ENCODE data around the gene TFF3.

TFF3 gene

DNA sequence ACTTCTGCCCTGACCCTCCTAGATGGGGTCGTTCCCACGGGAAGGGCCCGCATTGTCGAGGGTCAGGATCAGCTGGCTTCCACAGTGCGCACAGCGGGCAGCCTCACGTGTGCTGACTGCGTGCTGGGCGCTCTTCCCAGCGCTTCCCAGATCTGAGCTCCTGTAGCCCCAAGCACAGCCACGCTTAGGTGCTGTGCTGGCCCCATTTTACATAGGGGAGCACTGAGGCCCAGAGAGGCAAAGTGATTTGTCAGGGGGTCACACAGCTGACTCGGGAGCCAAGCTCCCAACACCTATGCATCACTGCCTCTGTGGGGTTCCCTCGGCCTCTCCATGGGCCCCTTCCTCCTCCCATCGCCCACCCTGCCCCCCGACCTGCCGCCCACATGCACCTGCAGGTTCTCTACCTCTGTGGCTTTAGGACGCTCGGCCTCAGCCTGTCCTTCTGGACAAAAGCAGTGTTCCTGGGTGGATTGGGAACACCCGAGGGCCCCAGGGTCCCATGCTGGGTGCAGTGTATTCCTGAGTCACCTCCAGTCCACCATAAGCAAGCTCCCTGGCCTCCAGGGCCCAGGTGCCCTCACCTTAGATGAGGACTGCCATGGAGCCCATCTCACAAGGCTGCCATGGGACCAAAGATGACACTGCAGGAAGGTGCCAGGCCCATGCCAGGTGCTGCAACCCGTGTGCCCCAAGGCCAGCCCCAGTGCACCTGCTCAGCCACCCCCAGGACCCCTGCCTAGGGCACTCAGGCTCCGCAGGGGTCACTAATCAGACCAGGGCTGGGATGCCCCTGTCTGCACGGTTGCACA, 23.3 kb downstream of the TFF3 start:
- in situ Hi-C loops (cut with MboI; ENCODE audit: low sequenced_read_pairs) = no loop called here

DNA sequence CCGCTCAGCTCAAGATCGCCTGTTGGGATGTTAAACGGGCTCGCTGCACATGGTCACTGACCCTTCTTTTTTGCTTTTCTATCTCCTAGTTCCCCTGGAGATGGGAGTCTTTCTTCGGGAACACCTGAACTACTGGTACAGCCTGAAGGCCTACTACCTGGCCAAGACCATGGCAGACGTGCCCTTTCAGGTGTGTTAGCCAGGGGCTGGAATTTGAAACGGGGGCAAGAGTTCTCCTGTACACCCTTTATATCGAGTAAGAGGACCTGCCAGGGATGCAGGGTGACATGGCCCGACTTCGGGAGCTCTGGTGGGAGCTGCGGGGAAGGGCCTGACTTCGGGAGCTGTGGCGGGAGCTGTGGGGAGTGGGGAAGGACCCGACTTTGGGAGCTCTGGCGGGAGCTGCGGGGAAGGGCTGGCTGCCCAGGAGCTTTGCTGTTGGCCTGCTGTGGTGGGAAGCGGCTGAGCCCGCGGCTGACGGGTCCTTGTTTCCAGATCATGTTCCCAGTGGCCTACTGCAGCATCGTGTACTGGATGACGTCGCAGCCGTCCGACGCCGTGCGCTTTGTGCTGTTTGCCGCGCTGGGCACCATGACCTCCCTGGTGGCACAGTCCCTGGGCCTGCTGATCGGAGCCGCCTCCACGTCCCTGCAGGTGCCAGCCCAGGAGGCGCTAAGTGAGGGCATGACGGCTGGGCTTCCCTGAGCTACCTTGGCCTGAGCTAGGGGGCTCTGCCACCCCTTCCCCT, 24.0 kb downstream of the TFF3 start:
- in situ Hi-C loops (cut with MboI; ENCODE audit: low sequenced_read_pairs) = no loop called here

DNA sequence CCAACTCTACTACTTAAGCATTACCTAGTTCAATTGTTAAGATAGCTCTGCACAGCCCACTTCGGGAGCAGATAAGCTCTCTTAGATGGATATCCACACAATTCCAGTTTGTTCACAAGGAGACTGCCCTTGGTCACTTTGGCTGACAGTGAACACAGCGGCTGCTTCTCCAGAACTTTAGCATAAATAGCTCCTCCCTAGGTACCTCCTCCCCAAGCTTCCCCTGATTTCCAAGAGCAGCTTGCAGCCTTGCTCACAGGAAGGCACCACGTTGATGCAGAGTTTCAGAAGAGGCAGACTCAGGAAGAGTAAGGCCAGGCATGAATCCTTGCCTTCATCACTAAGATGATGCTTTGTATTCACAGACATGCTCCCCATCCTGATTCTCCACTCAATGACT, 24.7 kb downstream of the TFF3 start:
- in situ Hi-C loops (cut with MboI; ENCODE audit: low sequenced_read_pairs) = no loop called here

DNA sequence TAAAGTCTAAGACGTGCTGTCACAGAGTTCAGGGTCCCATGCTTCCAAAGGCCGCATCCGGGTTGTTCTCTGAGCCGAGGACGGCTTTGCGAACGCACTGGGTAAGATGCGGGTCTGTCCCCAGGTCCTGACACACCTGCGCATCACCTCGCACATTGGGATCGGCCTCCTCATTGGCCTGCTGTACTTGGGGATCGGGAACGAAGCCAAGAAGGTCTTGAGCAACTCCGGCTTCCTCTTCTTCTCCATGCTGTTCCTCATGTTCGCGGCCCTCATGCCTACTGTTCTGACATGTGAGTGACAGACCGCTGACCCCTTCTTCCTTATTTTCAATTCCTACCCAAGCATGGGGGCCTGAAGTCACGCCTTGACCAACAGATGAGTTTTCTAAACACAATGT, 25.3 kb downstream of the TFF3 start:
- in situ Hi-C loops (cut with MboI; ENCODE audit: low sequenced_read_pairs) = no loop called here

DNA sequence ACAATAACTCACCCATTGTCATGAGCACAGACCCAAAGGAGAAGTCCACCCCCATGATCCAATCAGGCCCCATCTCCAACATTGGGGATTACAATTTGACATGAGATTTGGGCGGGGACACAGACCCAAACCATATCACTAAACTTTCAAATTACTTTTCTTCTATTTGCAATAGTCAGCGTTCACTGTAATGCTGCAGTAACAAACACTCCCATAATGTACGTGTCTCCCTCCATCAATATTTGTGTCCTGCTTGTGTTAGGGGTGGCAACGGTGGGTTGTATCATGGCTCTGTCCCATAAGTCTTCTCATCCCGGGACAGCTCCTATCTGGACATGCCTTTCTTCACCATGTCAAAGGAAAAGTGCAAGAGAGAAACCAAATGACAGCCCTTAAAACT, 26.2 kb downstream of the TFF3 start:
- in situ Hi-C loops (cut with MboI; ENCODE audit: low sequenced_read_pairs) = no loop called here

DNA sequence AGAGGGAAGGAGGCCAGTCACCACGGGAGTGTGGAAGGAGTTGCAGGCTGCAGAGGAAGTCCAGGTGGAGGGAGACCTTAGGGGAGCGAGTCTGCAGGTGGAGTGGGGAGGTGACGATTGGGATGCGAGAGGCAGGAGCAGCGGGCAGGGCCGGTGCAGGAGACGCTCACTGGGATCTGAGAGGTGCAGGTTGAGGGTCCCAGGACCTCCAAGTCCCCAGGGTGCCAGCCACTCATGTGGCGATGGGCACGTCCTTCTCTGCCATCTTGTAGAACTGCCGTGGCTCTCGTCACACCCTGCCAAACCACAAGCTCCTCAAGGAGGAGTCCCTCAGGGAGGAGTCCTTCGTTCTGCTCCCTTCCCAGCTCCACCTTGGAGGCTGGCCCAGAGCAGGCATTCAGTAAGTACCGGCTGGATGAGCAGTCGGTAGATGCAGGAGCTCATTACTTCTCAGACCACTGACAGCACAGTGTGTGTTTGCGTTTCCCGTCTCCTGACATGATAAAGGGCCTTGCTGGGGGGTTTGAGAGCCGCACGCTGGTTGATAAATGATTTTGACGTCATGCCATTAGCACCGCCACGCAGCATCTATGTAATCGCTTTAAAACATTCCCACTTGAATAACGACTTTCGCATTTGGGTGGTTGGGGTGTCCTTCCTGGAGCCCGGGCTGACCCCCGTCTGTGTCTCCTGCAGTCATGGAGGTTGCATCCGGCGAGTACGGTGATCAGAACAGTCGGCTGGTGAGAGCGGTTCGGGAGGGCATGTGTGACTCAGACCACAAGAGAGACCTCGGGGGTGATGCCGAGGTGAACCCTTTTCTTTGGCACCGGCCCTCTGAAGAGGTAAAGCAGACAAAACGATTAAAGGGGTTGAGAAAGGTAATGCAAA, 27.8 kb downstream of the TFF3 start:
- in situ Hi-C loops (cut with MboI; ENCODE audit: low sequenced_read_pairs) = no loop called here

DNA sequence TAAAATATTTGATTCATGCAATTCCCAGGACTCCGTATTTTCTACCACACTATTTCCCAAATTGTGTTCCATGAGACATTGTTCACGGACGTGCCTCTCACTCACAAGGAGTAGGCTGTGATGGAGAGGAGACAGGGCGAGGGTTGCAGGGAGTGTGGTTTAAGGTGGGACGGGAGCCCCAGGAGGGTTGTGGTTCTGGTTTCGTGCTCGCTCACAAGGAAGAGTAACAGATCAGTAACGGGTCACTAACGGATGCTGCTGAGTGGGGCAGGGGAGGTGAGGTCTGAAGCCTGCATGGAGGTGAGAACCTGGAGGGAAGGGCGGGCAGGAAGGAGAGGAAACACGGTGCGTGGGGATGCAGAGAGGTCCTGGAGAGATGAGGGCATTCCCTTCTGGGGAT, 28.8 kb downstream of the TFF3 start:
- in situ Hi-C loops (cut with MboI; ENCODE audit: low sequenced_read_pairs) = no loop called here

DNA sequence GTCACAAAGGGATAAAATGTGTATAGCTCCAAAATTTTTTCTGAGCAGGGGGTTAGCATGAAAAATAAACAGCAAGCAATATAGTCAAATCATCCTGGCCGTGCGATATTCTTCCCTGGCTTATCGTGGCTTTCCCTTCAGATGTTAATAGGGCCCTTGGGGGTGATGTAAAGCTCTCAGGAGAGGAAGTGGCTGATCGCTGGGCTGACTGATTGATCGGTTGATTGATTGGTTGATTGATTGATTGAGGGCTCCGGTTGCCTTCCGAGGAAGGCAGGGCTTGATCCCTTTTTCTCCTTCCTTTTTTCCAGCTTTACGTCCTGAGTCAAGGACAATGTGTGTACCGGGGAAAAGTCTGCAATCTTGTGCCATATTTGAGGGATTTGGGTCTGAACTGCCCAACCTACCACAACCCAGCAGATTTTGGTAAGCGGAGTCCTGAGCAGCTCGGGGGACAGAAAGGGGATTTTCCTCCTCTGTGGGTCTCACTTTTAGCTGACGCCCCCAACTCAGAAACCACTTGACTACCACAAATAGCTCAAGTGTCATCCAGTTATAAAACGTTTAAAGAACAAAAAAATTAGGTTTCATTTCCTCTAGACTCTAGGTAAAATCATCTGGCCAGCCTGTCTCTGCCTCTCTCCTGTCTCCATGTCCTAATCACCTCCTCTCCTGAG, 29.5 kb downstream of the TFF3 start:
- in situ Hi-C loops (cut with MboI; ENCODE audit: low sequenced_read_pairs) = no loop called here

DNA sequence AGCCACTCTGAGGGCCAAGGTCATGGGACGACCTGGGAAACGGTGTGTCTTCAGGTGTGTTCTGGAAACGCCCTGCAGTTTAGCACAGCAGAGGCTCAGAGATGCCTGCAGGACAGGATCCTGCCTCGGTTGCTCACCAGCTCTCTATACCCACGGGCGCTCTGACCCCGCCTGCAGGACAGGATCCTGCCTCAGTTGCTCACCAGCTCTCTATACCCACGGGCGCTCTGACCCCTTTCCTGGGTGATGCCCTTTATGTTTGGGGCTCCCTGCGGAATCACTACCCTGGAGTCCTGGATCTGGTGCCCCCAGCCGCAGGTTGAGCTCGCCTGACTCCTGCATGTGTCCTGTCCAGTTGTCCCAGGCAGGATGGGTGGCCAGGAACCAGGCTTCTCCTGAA, 32.5 kb downstream of the TFF3 start:
- in situ Hi-C loops (cut with MboI; ENCODE audit: low sequenced_read_pairs) = no loop called here

DNA sequence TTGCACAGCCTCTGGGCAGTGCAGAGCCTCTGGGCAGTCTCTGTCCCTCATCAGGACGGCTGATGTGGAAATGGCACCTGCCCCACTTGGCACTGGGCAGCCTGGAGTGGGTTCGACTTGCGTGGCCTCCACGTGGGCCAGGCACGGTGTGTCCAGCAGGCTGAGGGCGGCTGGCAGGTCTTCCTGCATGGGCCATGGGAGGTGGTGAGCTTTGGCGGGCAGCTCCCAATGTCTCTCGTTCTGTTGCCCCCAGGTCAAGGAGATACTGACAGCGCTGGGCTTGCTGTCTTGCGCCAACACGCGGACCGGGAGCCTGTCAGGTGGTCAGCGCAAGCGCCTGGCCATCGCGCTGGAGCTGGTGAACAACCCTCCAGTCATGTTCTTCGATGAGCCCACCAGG, 33.2 kb downstream of the TFF3 start:
- in situ Hi-C loops (cut with MboI; ENCODE audit: low sequenced_read_pairs) = no loop called here

DNA sequence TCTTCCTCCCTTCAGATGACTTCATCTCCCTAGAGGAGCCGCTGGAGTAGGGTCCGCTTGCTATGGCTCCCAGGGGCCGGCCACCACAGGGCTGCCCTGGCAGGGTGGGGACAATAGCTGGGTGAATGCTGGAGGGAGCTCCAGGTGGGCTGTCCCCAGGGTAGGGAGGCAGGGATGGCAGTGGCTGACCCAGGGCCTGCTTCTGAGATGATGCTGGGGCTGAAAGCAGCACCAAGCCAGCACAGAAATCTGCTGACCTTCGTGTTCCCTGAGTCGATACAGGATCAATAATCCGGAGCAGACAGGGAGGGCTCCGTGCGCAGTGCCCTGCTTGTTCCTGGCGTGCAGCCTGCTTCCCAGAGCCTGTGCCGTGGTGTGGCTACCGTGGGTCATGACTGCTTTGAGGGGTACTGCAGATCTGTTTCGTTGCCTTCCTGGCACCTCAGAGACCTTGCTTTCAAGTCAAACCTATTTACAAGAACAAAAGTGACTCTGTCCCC, 34.0 kb downstream of the TFF3 start:
- in situ Hi-C loops (cut with MboI; ENCODE audit: low sequenced_read_pairs) = no loop called here

DNA sequence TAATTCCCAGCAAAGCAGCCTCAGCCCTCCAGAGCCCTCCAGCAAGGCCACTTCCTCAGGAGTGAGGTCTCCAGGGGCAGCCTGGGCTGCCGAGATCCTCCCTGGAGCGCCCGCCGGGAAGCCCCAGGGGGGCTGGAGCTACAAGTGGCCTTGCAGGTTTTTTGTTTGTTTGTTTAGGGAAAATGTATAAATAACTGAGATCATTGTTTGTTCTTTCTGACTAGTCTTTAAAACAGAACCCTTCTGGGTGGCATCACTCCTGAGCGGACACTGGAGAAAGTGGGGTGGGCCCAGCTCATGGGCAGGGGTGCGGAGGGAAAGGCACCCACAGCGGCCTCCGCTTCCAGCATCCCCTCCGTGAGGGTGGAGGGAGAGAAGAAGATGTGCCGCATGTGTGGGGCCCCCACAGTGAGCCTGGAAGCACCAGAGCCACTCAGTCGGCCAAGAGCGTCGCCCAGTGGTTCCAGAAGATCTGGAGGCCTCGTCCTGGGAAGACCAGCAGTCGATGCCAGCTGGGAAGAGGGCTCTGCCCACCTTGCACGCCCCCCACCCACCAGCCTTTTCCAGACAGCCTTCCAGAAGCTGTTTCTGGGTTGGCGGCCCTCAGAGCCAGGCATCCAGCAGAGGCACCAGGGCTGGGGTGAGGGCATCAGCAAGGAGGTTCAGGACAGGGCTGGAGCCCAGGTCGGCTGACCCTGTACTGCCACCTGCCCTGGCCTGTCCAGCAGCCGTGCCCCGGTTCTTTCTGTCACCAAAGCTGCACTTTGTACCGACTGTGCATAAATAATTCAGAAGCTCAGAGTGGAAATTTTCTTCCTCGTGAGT, 34.6 kb downstream of the TFF3 start:
- in situ Hi-C loops (cut with MboI; ENCODE audit: low sequenced_read_pairs) = no loop called here

DNA sequence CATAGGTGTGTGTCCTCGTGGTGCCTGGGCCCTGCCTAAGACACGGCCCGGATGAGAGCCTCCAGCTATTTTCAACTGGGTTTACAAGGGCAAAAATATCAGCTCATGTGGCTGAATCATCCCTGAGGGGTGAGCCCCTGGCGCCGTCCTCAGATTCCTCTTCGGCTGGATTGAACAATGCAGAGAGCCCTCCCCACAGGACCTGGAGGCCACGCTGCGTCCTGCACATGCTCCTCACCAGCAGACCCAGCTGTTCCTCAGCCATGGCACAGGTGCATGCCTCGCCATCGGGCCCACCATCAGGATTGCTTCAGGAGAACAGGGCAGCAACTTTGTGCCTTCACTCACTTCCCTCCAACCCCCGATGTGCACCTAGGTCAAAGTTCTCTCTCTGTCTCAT, 35.3 kb downstream of the TFF3 start:
- in situ Hi-C loops (cut with MboI; ENCODE audit: low sequenced_read_pairs) = no loop called here

DNA sequence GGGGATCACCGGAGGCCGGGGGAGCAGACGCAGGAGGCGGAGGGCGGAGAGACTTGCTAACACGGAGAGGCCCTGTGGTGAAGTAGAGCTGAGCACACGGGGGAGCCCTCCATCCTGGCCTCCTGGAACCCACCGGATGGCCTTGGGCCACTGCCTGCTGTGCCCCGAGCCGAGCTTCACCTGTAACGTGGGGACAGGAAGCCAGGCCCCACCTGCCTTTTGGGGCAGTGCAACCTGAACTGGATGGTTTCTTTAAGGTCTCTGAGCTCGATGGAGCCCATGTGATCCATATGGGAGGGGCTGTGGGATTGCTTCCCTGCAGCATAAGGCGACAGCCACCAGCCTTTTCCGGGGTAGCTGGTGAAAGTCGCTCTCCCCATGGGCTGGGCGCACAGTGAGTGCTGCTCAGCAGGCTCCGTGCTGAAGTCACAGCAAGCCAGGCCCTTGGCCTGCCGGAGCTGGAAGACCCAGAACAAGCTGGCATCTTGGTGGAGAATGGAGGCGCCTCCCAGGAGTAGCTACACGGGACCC, 35.8 kb downstream of the TFF3 start:
- in situ Hi-C loops (cut with MboI; ENCODE audit: low sequenced_read_pairs) = no loop called here

DNA sequence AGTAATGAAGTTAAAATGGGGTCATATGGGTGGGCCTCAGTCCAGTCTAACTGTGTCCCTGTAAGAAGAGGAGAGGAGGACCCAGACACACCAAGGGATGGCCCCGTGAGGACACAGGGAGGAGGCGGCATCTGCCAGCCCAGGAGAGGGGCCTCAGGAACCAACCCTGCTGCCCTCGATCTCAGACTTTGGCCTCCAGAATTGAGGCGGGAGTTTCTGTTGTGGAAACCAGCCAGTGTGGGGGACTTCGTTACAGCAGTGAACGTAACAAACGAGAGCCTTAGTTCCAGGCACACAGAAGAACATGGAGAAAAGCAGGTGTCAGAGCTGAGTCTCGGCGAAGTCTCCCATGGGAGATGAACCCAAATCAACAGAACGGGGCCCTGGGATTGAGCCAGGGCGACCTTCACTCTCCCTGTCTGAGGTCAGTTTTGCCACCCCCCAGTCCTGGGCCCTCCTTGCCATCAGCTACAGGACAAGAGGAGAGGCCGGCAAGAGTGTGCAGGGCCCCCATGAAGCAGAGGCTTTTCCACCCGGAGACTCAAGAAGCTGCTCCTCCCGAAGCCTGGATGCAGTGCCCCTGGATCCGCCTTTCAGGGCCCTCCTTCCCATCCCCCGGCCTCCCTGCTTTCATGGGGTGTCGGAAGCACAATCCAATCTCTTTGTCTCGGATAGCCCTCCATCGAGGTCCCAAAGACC, 36.6 kb downstream of the TFF3 start:
- in situ Hi-C loops (cut with MboI; ENCODE audit: low sequenced_read_pairs) = no loop called here

DNA sequence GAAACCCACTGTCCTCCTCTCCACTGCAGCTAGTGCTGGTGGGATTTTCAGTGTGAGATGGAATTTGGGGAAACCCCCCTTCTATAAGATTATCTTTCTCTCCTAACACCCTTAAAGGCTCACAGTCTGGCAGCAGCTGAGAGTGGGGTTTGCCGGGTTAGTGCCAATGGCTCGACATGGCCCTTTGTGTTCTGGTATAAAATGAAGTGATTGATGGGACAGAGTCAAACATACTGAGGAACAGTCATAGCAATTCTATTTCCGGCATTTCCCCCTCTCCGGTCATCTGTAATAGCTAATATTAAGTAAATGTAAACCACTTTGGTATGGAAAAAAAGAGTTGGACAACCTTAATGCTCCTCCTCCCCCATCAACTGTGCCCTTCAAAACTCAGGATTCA, 37.6 kb downstream of the TFF3 start:
- in situ Hi-C loops (cut with MboI; ENCODE audit: low sequenced_read_pairs) = no loop called here

DNA sequence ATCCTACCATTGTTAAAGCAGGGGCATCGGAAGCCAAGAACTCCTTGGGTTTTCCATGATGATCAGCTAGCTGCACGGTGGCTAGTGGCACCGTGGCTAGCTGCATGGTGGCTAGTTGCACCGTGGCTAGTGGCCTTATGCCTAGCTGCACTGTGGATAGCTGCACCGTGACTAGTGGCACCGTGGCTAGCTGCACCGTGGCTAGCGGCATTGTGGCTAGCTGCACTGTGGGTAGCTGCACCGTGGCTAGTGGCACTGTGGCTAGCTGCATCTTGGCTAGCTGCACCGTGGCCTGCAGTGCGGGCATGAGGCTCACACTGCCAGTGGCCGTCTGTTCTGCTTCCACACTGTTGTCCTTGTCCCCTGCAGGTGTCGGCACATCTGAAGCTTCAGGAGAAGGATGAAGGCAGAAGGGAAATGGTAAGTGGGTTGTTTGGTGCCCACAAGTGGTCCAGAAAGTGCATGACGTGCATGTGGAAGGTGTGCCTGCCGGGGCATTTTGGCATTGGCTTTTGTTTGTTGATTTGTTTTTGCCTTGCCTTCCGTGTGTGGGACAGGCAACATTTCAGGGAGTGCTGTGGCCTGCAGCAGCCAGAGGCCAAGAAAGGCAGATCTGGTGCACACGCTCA, 38.6 kb downstream of the TFF3 start:
- in situ Hi-C loops (cut with MboI; ENCODE audit: low sequenced_read_pairs) = no loop called here

DNA sequence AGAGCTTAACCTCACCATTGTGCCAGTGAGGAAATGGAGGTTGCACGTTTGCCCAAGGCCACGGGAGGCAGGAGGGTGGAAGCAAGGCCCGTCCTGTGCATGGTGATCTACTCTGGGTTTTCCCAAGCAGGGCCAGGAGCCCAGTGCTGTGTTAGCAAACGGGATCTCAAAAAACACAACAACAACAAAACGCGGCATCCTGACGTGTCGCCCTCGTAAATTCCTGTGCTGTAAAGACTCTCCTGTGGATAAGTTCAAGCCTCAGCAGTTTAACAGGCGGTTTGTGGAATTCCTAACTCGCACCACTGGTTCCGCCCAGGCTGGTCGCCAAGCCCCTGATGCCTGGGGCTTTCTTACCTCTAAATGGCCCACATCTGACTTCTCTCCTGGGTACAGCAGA, 39.1 kb downstream of the TFF3 start:
- in situ Hi-C loops (cut with MboI; ENCODE audit: low sequenced_read_pairs) = no loop called here
